HepG2 (cell line): ENCODE measurements around the gene UBC. TPM values are rescaled to one million over a fixed set of nuclear protein-coding genes. Genes with fewer than 3 reads are reported as not detected.

Experiments
- ARID3A ChIP-seq: IDR thresholded peaks from 2 replicates; pipeline ENCODE4 v1.6.1; 2012; ENCODE audit warnings: low read depth, low read length, improper control_type of control experiment
- CENPX ChIP-seq: sonication (generic); formaldehyde crosslinking; IDR thresholded peaks from 2 replicates; pipeline ENCODE4 v1.9.0; 2021; ENCODE audit warnings: mild to moderate bottlenecking, missing genetic modification reagents, moderate library complexity
- GABPB1 ChIP-seq: IDR thresholded peaks from 2 replicates; pipeline ENCODE4 v1.6.1; 2016; ENCODE audit warnings: mild to moderate bottlenecking, missing genetic modification reagents, moderate library complexity, missing compliant biosample characterization
- GPBP1L1 ChIP-seq: sonication (generic); formaldehyde crosslinking; IDR thresholded peaks from 2 replicates; pipeline ENCODE4 v1.5.0; 2020; ENCODE audit warnings: mild to moderate bottlenecking, missing genetic modification reagents
- ISL2 ChIP-seq: sonication (generic); formaldehyde crosslinking; IDR thresholded peaks from 2 replicates; pipeline ENCODE4 v1.5.0; 2020; ENCODE audit warnings: missing genetic modification reagents
- MAZ ChIP-seq, 2 experiments: sonication (generic) in 1 of 2; formaldehyde crosslinking in 1 of 2; IDR thresholded peaks; 2 replicates each; pipeline versions ENCODE4 v1.5.0 to v1.6.1; 2012 to 2020; ENCODE audit warnings: low read depth in 2 of 2, mild to moderate bottlenecking in 2 of 2, borderline replicate concordance in 1 of 2, improper control_type of control experiment in 1 of 2, low read length in 1 of 2, missing genetic modification reagents in 1 of 2, moderate library complexity in 1 of 2
- PCBP1 ChIP-seq: fragments of 200-400 bp; formaldehyde crosslinking; IDR thresholded peaks from 2 replicates; pipeline ENCODE4 v1.6.1; 2017; ENCODE audit warnings: mild to moderate bottlenecking, low read depth, low read length, borderline replicate concordance
- YEATS4 ChIP-seq: sonication (generic); formaldehyde crosslinking; IDR thresholded peaks from 2 replicates; pipeline ENCODE4 v1.4.0; 2020; ENCODE audit warnings: missing genetic modification reagents, borderline replicate concordance
- ZBTB38 ChIP-seq: sonication (generic); formaldehyde crosslinking; IDR thresholded peaks from 2 replicates; pipeline ENCODE4 v1.5.1; 2020; ENCODE audit warnings: mild to moderate bottlenecking, missing genetic modification reagents
- ZEB1 ChIP-seq: IDR thresholded peaks from 2 replicates; pipeline ENCODE4 v1.6.1; 2012; ENCODE audit warnings: mild to moderate bottlenecking, low read depth, inconsistent platforms; ENCODE audit not compliant: insufficient replicate concordance
- ZNF609 ChIP-seq: sonication (generic); formaldehyde crosslinking; IDR thresholded peaks from 2 replicates; pipeline ENCODE4 v1.4.0; 2020; ENCODE audit warnings: mild to moderate bottlenecking, missing genetic modification reagents, borderline replicate concordance
- polyA plus RNA-seq, 8 experiments: library from polyadenylated mRNA; depleted of rRNA in 3 of 8; stranded (reverse) in 7 of 8; unstranded in 1 of 8; fragments of >200 nt; fragmentation: Illumina TruSeq in 4 of 8; extraction: Trizol in 4 of 8; gene quantifications; 2 replicates each; pipeline versions ENCODE4 v1.2.1 to v1.2.3, GENCODE V29; 2011 to 2016; ENCODE audit warnings: low read depth in 4 of 8, missing spikeins in 1 of 8, mixed read lengths in 1 of 8; ENCODE audit not compliant: insufficient read depth in 1 of 8
- total RNA-seq, 5 experiments: library from RNA; depleted of rRNA; stranded (reverse); fragments of >200 nt; fragmentation: Illumina TruSeq; extraction: Trizol; gene quantifications; 2 replicates each; pipeline ENCODE4 v1.2.3, GENCODE V29; 2016; ENCODE audit warnings: low read depth in 1 of 5
- TF ChIP-seq, protein P1 (sequence below): sonication (generic); formaldehyde crosslinking; IDR thresholded peaks from 2 replicates; pipeline ENCODE4 v1.4.0; 2020; ENCODE audit warnings: low read depth, mild to moderate bottlenecking, missing genetic modification reagents

The UBC gene
- total and polyA plus RNA-seq, 2 of the 13 experiments (the other 11 are each of a cell fraction or from before 2014, with no cell fraction given): 805 to 1,432 TPM

- TF ChIP-seq MAZ (IDR thresholded peaks at IDR 0.05; ENCODE audit: borderline replicate concordance, low read depth, low read length) (no peak), MAZ (CRISPR knock-in tag; IDR thresholded peaks at IDR 0.05; ENCODE audit: low read depth) (no peak), CENPX (CRISPR knock-in tag) (no peak), GPBP1L1 (CRISPR knock-in tag) (no peak), GABPB1 (CRISPR knock-in tag) (no peak; the same call in 1 of the 2 replicates), ARID3A (no peak; the same call in 1 of the 2 replicates), YEATS4 (CRISPR knock-in tag) (peak; percentile 6; the same call in 1 of the 2 replicates), ZEB1 (no peak), ZNF609 (CRISPR knock-in tag) (no peak), PCBP1 (no peak), ZBTB38 (CRISPR knock-in tag) (peak; percentile 96), ISL2 (CRISPR knock-in tag) (no peak)
- TF ChIP-seq, protein P1, sequence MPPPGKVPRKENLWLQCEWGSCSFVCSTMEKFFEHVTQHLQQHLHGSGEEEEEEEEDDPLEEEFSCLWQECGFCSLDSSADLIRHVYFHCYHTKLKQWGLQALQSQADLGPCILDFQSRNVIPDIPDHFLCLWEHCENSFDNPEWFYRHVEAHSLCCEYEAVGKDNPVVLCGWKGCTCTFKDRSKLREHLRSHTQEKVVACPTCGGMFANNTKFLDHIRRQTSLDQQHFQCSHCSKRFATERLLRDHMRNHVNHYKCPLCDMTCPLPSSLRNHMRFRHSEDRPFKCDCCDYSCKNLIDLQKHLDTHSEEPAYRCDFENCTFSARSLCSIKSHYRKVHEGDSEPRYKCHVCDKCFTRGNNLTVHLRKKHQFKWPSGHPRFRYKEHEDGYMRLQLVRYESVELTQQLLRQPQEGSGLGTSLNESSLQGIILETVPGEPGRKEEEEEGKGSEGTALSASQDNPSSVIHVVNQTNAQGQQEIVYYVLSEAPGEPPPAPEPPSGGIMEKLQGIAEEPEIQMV: no peak; the same call in 1 of the 2 replicates
Observed at GRCh38 chr12:124928095-124928911, 13.9 kb upstream of the UBC start (continued).
